GM18499 (cell line): ENCODE measurements around the gene IREB2.
"Not testable (repeated sequence)": the region's sequence is repeated elsewhere in the genome, so short reads cannot be mapped to it uniquely, and the experiment has no call there.

Experiments
- ATAC-seq: cut with Tn5 transposase; IDR thresholded peaks from one replicate; pipeline ENCODE4 v1.9.1; 2021; ENCODE audit warnings: moderate number of reproducible peaks; ENCODE audit not compliant: insufficient read depth, unreplicated experiment

IREB2 gene

DNA sequence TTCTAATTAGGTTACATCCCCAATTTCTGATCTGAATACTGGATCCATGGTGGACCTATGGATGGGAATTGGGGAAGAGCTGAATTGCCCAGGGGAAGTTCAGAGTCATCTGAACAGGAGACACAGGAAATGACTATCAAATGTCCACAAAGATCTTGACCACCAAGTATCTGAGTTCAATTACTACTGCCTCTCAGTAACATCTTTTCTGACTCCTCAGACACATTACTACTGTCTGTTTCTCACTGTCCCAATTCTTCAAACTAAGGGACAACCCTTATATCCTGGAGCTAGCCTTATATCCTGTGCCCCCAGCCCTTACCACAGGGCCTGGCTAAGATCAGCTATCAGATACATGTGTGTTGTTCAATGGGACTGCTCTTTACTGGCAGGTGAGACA is 10.1 kb upstream of the IREB2 start:
- ATAC-seq: no peak

DNA sequence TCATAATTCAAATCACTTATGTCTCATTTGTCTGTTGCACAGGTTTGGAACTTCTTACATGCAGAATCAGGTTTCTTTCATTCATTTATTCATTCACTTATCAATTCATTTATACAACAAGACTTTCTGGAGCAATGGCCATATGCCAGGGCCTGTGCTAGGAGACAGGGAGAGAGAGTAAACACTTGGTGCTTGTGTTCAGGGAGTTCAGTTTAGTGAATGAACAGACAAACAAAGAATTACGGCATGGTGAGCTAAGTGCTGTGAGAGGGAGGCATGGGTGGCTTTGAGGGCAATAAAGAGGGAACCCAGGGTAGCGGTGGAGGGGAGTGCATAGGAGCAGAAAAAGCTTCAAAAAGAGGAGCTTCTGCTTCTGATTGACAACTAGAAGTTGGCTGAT is 8.5 kb upstream of the IREB2 start:
- no peak for ATAC-seq

DNA sequence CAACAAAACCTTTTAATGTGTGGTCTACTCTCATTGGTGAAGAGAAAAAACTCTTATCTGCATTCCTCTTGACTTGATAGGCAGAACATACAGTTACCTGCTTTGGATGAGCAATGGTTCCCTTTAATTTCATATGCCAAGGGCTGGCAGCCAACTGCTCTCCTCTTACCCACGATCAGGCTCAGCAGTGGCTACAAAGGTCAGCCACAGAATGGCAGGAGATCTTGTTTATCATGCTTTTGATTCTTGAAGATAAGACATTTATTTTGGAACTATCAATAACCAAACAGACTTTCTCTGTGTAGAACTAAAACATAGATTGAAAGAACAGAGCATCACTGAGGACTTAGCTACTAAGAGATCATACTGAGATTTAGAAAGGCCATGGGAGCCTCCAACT is 6.1 kb upstream of the IREB2 start:
- ATAC-seq: no peak

DNA sequence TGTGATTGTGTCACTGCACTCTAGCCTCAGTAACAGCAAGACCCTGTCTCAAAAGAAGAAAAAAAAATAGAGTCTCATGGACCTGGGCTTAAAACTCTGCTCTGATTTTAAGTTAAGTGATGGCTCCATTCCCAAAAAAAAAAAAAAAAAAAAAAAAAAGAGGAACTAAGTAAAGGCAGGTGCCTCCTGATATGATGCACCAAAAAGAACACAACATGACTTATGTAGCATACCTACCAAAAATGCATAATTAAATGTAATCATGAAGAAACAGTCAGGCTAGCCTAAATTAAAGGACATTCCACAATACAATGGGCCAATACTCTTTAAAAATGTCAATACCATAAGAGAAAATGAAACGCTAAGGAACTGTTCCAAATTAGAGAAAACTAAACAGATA is 5.4 kb upstream of the IREB2 start:
- ATAC-seq: no peak

DNA sequence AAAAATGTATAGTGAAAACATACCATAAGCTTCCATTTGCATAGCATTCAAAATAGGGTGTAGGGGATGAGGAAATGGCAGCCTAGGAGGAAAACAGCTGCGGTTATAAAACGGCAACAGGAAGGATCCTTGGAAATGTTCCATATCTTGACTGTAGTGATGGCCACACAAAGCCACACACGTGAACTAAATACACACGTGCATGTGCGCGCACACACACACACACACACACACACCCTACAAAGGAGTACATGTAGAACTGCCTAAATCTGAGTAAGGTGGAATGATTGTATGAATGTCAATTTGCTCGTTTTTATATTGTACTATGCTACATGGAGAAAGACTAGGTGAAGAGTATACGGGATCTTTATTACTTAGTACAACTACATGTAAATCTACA is 3.9 kb upstream of the IREB2 start:
- no peak for ATAC-seq

DNA sequence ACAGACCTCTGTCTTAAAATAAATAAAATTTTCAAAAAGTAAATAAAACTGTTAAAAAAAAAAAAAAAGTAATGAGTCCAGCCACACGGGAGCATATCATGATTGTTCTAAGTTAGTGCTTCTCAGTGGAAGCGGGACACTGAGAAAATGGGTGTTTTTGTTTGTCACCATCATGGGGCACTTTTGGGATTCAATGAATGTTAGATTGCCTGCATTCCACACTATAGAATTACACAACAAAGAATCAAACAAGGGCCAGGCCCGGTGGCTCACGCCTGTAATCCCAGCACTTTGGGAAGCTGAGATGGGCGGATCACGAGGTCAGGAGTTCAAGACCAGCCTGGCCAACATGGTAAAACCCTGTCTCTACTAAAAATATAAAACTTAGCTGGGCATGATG is 3.3 kb upstream of the IREB2 start:
- ATAC-seq: not testable (repeated sequence)

DNA sequence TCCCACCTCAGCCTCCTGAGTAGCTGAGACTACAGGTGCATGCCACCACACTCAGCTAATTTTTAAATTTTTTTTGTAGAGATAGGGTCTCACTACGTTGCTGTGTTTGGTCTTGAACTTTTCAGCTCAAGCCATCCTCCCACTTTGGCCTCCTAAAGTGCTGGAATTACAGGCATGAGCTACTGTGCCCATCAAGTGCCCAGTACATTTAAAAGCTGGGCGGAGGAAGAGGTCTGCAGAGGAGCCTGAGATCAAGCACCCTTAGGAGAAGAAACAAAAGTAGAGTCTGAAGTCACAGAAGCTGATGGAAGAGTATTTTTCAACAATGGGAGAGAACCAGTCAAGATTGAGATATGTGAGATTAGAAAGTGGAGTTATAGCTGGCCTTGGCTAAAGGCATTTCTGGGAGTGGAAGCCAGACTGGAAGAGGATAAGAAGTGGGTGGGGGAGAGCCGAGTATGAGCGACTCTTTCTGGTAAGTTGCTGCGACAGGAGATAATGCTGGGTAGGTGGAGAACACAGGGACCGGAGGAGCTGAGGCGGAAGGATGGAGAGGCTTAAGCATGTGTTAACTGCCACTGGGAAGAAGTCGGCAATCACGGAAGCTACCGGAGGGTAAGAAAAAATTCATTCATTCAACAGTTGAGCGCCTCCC is 782 bp upstream of the IREB2 start:
- ATAC-seq: no peak

DNA sequence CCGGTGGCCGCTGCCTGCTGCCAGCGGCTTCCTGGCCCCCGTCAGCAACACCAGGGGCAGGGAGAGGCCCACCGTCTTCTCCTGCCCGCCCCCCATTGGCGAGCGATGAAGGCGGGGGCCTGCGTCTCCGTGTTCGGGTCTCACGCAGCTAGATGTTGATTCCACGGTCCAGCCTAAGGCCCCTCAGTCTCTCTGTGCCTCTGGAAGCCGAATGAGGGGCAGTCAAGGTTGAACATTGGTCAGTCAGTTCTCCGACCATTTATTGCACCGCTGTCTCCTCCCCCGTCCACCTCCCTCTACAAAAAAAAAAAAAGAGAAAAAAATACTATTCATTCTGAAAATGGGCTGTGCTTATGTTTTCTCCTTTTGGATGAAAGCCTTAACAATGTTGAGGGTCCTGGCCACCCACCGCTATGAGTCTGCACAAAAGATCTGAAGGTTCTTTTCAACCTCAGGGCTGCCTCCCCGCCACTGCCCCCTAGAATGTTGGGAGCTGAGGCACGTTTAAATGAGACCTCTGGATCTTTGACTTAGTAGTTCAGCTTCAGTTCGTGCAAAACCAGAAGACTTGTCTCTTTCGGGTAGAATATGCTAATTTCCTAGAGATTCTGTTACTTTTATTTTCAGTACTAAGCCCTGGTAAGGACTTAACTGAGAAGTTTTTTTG is 736 bp downstream of the IREB2 start:
- ATAC-seq: no peak

DNA sequence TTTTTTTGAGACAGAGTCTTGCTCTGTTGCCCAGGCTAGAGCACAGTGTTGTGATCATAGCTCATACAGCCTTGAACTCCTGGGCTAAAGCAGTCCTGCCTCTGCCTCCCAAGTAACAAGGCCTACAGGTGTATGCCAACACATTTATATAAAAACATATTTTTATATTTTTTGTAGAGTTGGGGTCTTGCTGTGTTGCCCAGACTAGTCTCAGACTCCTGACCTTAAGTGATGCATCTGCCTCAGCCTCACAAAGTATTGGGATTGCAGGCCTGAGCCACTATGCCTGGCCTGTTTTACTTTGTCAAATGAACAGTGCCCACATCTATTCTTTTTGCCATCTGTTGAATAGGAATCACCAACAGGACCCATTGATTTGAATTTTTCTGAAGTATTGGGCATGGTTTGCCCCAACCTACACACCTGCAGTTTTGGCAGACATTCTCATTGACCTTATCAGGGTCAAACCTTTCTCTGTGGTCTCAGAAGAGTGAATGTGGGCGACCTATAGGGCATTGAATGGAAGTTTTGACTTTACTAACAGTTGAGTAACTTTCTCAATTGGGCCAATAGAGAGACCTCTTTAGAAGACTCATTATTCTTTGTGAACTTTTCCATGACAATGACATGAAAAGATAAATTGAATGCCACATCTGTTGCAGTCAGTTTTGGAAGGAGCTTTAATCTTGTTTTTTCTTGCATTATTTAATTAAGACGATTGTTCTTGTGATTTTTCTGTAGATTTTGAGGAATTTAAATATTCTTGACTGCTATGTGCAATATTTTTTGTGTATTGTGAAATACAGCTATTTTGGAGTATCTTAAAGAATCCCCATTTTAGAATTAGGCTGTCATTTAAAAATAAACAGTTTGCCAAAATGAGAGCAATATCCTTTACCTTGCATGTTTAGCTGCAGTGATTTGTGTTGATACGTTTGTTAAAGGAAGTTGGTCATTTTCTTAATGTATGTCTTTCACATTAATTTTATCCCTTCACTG is 2.7 kb downstream of the IREB2 start:
- no peak for ATAC-seq

DNA sequence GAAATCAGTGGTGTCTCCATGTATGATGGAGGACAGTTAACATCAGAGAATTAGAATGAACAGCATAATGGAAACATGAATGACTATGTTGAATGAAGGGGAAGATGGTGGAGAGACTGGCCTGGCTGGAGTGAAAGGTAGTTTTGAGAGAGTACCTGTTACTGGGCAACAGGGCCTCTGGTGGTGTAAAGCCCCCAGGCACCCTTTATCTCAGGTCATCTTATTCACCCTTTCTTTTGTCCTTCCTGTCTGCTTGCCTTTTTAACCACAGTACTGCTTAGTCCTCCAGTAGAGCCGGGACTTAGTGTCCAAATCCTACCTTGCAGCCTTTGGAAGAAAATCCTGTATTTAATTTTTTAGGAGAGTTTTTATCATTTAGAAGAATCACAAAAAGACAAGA is 6.2 kb downstream of the IREB2 start:
- ATAC-seq: no peak

DNA sequence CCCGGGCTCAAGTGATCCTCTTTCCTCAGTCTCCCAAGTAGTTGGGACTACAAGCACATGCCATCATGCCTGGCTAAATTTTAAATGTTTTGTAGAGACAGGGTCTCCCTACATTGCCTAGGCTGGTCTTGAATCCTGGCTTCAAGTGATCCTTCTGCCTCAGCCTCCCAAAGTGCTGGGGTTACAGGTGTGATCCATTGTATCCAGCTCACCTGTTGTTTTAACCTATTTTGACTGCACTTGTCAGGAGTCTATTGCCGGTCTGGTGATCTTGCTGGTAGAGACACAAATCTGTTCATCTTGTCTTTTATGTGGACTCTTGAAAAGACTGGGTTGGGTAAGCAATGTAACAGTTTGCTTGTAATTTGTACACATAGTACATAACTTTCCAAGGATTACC is 7.9 kb downstream of the IREB2 start:
- no peak for ATAC-seq

DNA sequence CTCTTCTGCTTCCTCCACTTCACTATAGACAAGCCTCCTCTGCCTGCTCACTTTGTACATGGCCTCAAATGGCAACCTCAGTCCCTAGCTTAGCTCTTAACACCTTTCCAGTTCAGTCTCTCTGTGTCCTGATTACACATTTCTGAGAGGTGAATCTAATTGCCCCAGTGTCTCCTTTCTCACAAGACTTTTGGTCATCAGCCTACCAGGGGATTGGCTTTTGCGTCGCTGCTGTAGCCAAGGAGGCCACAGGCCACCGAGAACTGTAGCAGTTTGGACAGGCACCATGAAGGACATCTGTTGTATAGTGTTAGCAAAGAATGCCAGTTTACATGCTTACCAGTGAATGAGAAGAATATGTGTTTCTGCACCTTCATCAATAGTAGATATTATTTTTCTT is 8.5 kb downstream of the IREB2 start:
- ATAC-seq: no peak

DNA sequence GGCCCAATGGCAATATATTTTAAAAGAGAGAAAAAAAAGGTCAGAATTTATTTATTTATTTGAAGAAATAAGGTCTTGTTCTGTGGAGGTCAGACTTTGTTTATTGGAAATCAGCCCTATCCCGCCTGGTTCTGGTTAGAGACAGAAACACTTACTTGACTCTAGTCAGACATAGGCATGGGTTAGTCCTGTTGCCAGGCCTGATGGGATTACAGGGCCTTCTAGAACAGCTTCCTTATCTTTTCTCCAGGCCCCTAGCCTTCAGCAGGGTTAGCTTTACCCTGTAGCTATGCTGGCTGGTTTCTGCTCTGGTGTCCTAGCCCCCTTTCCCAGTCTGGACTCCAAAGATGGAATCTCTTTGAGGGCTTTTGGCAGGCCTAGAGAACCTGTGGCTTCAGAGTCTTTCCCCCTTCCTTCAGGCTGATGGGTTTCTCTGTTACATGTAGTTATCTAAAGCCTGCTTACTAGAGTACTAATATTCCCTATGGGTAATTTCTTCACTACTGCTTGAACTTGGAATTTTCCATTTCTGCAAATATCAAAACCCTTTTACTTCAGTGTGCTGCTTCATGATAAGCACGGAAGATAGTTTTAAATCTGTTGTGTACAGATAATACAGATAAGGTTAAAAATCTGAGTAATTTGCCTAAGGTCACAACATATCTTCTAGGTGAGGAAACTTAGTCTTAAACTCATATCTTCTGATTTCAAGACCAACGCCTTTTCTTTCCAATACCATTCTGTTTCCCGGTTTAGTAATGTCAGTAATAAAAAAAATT is 10.6 kb downstream of the IREB2 start:
- ATAC-seq: no peak

DNA sequence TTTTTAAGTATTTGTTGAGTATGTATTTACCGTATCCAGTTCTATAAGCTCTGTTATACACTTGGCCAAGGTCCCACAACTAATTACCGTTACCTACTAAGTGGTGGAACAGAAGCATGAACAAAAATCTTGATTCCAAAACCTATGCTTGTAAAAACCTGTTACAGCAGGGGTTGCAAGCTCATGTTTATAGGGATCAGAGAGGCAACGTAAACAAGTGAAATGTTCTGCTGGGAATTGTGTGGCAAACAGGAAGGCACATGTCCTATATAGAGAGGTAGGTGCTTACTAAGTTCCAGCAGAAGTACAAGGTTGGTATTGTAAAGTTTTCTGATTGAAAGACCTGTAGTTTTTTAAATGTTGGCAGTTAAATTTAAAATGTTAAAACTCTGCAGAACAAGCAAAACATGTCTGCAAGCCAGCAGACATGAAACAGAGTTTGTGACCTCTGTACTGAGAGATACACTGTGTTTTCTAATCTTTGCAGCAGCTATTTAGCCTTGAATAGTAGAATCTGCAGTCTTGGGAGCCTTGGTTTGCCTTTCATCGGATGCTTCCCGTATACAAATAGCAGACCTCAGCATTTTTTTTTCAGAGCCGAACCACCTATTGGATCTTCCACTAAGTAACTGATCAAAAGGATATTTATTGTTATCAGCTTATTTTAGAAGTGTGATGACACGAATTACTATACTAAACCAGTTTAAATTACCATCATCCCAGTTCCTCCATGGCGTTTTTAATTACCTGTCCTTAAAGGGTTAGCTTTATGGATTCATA is 11.4 kb downstream of the IREB2 start:
- no peak for ATAC-seq

DNA sequence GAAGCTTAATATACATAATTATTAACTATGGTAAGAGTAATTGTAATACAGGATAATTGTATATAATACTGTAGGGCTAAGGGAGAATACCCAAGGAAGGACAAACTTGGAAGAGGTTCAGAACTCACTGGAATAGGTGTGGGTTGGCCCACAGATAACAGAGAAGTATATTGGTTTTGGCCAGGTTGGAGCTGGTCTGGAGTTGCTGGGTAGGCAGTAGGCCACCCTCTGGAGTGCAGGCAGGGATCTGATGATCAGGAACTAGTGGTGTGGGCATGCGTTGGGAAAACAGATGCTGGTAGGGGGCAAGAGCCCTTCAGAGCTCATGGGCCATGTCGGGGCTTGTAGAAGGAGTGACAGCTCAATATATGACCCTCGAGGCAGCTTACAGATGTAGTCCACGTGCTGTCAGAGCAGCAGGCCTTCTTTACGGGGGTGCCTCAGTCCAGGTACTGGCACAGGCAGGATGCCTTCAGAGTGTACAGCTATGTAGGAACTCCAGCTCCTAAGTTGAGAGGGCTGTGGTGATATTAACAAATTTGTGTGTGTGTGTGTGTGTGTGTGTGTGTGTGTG is 12.4 kb downstream of the IREB2 start:
- ATAC-seq: no peak

DNA sequence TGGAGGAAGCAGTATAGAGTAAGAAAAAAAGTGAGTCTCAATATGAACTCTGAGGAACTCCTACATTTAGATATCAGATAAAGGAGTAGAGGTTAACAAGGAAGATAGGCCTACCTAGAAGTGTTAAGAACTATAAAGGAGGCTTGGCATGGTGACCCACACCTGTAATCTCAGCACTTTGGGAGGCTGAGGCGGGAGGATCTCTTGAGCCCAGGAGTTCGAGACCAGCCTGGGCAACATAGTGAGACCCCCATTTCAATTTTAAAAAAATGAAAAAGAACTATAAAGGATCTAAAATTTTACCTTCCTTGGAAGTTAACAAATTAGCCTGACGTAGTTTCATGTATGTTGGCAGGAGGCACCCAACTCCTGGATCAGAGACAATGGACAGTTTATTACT is 14.5 kb downstream of the IREB2 start:
- no peak for ATAC-seq

DNA sequence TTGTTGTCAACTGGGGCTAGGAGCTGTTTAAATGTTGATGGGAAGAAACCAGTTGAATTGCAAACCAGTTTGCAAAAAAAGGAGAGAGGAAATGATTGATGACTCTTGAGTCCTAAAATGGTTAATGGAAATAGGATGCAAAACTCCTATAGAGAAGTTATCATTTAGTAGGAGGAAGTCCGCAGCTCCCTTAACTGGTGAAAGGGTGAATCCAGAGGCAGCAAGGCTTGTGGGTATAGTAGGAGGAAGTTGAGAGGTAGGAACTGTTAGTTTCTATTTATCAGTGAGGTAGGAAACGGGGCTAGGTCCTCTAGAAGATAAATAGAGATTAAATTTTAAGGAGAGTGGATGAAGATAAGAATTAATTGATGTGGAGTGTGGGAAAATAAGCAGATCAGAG is 15.4 kb downstream of the IREB2 start:
- ATAC-seq: no peak

DNA sequence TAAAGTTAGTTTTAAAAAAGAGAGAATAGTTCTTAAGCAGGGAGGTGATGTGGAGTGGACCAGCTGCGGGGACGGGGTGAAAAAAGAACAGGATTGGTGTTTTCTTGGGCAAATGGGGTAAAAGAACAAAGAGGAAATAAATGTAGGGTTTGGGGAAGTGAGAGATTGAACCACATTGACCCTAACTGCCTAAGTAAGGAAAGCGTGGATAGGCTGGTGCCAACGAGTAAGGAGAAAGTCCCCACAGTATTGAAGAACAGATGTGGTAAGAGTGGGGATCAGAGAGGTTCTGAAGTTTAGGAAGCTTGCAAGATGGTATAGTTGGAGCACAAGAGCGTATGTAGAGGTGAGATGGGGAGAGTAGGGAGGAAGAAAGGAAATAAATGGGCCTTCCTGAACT is 17.0 kb downstream of the IREB2 start:
- ATAC-seq: no peak

DNA sequence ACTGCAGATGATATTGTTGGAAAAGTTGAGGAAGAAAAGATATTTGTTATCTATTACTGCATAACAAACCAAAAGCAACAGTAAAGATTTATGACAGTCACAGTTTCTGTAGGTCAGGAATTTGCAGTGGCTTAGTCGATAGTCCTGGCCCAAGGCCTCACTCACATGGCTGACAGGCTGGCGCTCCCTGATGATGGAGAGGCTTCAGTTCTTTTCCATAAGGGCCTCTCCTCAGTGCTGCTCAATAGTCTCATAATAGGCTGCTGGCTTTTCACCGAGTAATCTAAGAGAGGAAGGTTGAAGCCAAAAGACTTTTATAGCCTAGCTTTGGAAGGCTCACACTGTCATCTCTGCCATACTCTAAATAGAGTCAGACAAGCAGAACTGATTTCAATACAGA is 17.7 kb downstream of the IREB2 start:
- ATAC-seq: no peak
